T47D (cell line): Measurements from ENCODE around the gene UBLCP1.
A peak's percentile ranks its signal among the peaks of the same experiment; 100 is the strongest.

ENCODE experiments used
- DNase-seq, 2 experiments: peaks; one replicate each; pipeline versions ENCODE4 v3.0.0 to v3.0.0-alpha.2; 2011 to 2012; ENCODE audit warnings: low read depth in 1 of 2, low spot score in 1 of 2
- JUND ChIP-seq: IDR thresholded peaks from 2 replicates; pipeline ENCODE4 v1.6.1; 2012; ENCODE audit warnings: low read depth
- in situ Hi-C: cut with HindIII; loops from 2 replicates; pipeline ENCODE4 v1.10.0; 2016; ENCODE audit warnings: low sequenced_read_pairs, low pct_unique_long_range_greater_than_20kb

The UBLCP1 gene

DNA sequence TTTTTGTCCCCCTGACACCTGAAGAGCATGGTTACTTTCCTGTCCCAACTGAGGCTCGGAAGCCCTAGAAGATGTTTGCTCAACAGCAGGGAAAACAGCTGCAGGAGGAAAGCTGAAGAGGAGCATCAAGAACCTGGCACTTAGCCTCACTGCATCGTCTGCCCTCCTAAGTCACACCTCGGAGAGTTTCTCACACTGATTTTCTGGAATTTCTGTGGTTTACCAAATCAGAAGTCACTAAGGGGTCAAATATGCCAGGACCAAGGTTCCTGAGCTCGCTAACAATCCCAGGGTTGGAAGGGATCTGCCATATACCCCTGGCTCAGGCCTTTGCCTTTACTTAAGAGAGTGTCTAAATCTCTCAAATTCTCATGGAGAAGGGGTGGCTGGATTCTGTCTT, 61.9 kb downstream of the UBLCP1 start:
- TF ChIP-seq JUND, result no peak
- DNase-seq, result no peak
- in situ Hi-C loops, result no loop called here

DNA sequence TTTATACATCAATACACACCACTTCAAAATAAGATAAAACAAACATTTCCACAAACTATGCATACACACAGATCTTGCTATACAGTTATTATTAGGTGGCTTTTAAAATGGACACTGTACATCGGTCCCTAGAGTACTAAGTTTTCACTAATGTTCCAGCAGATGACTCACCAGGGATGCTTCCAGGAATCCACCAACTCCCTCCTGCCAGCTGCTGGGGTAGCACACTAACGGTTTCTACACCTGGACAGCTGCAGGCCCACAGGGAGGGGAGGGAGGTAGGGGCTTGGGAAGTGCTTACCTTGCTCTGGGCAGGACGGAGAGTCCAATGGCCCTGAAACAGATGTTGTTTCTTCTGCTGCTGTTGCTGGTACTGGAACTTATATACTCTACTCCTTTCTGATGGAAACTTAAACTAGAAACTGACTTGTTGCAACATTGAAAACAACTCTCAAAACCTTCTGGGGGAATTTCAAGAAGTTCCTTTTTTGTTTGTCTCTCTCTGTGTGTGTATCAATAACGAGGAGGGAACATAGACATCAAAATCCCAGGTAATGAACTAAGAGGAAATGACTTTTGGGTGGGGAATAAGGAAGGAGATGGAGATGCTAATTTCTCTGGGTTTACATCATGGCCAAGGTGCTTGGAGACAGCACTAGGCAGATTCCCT, 67.2 kb downstream of the UBLCP1 start, which contains the start of gene IL12B:
Gene IL12B (minus strand): TSS at position 357 of the 670 bp plus-strand sequence. CDS start 3,705 bp downstream, outside the sequence.
- DNase-seq, result no peak
- in situ Hi-C loops, result no loop called here
- no peak for TF ChIP-seq JUND

DNA sequence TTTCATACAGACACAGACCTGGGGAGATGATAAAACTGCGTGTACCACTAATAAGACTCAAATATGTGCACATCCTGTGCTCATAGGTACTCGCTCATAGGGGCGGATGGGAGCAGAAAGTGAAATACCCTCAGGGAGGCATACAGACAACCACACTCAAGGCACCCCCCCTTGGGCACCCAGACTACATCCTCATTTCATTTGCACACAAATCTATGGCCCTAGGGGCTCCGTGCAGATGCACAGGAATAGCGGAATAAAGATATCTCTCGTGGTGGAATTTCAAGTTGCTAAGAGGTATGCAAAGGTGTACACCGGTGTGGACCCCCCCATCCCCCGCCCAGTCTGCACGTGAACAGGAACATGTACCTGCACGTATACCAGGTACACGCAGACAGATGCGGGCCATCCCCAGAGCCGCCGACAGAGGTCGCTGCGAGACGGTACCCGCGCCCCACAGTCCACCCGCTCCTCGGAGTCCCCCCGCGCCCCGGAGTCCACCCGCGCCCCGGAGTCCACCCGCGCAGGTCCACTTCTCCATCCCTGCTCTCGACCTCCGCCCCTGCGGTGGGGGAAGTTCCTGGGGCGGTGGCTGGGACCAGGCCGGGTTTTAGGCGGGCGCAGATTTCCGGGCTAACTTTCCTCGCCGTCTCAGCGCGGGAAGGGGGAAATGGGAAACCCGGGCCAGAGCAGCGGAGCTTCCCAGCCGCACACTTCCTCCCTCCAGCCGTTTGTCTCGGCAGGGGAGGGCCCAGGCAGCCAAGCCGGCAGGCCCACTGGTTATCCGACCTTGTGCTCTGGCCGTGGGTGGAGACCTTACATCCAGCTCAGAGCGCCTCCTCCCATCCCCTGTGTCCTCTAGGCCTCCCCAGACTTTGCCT, 68.2 kb downstream of the UBLCP1 start:
- DNase-seq, result peak in 1 of 2 experiments; percentile 23
- in situ Hi-C loops, result no loop called here
- TF ChIP-seq JUND, result no peak

DNA sequence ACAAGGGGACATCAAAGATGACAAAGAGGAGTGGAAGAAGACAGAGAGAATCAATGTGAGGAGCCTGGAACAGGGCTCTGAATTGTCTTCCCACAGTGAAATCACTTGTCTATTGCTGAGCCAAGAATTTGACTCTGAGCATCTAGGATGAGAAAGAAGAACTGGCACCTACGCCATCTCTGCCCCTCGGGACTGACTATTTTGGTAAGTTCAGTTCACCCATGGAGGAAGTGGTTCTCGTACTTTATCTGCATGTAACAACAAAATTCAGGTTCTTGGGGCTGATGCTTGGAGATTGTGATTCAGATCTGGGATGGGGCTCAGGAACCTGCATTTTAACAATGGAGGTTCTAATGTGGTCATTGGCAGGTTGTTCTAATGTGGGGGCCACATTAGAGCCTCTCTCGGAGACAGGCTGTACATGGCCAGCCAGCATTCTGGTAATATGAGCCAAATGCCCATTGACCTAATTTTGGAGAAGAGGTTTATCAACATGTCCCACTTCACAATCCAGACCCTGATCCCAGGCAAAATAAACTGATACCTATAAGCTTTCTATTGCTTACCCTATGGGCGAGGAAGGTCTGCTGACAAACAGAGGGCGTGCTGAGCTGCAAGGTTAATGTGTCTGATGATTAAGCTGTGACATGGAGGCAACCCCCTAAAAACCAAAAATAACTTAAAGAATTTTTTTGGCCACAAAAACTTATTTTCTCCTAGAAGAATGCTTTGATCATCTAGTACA, 69.9 kb downstream of the UBLCP1 start:
- no peak for DNase-seq
- in situ Hi-C loops, result no loop called here
- TF ChIP-seq JUND, result no peak

DNA sequence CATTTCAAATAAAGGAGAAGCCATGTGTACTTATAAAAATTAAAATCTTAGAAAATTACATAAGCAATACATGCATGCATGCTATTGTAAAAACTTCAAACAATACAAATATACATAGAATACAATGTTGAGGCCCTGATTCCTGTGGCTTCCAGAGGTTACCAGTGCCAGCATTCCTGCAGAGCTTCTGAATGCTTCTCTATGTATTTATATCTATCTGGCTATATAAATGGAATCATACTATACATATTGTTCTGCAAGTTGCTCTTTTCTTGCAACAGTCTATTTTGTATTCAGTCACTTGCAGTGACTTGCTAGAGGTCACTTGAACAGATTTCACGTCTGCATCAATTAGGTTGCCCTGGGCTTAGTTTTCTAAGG, 70.4 kb downstream of the UBLCP1 start:
- DNase-seq, result no peak
- no peak for TF ChIP-seq JUND
- in situ Hi-C loops, result no loop called here
